HG03060 (cell line): ENCODE data around the gene VGLL4.
"Not testable (repeated sequence)": the region's sequence is repeated elsewhere in the genome, so short reads cannot be mapped to it uniquely, and the experiment has no call there.

Source experiments
- ATAC-seq: cut with Tn5 transposase; IDR thresholded peaks from one replicate; pipeline ENCODE4 v1.9.1; 2021; ENCODE audit warnings: low read depth, moderate number of reproducible peaks; ENCODE audit not compliant: unreplicated experiment

The VGLL4 gene

GRCh38 chr3:11539218-11539617 is 104.5 kb downstream of the VGLL4 start:
- no peak for ATAC-seq

GRCh38 chr3:11538581-11538980 is 105.1 kb downstream of the VGLL4 start:
- ATAC-seq = no peak

GRCh38 chr3:11536936-11537612 is 106.6 kb downstream of the VGLL4 start:
- ATAC-seq = no peak

GRCh38 chr3:11536132-11536935 is 107.4 kb downstream of the VGLL4 start:
- ATAC-seq = no peak

- no peak for ATAC-seq
These were observed 108.3 kb downstream of the VGLL4 start for GRCh38 chr3:11535243-11535960.

- ATAC-seq = no peak
These were observed 109.0 kb downstream of the VGLL4 start for GRCh38 chr3:11534793-11535101.

- ATAC-seq = no peak
These were observed 109.5 kb downstream of the VGLL4 start for GRCh38 chr3:11534011-11534792.

GRCh38 chr3:11532931-11533391 is 110.8 kb downstream of the VGLL4 start:
- ATAC-seq = no peak

- no peak for ATAC-seq
These were observed 113.5 kb downstream of the VGLL4 start for GRCh38 chr3:11530153-11530721.

- ATAC-seq = no peak
These were observed 114.4 kb downstream of the VGLL4 start for GRCh38 chr3:11529281-11529680.

GRCh38 chr3:11526121-11526520 is 117.6 kb downstream of the VGLL4 start:
- not testable (repeated sequence) for ATAC-seq

GRCh38 chr3:11523572-11524101 is 120.1 kb downstream of the VGLL4 start:
- no peak for ATAC-seq

- ATAC-seq = no peak
These were observed 120.7 kb downstream of the VGLL4 start for GRCh38 chr3:11522953-11523571.

- no peak for ATAC-seq
These were observed 121.4 kb downstream of the VGLL4 start for GRCh38 chr3:11522398-11522715.

GRCh38 chr3:11521167-11521566 is 122.5 kb downstream of the VGLL4 start:
- no peak for ATAC-seq

GRCh38 chr3:11517601-11518000 is 126.1 kb downstream of the VGLL4 start:
- ATAC-seq = no peak

GRCh38 chr3:11514191-11514821 is 129.4 kb downstream of the VGLL4 start:
- no peak for ATAC-seq

GRCh38 chr3:11513817-11514135 is 129.9 kb downstream of the VGLL4 start:
- no peak for ATAC-seq

- not testable (repeated sequence) for ATAC-seq
These were observed 130.4 kb downstream of the VGLL4 start for GRCh38 chr3:11513125-11513816.
